Glomerular visceral epithelial cell (primary cell): ENCODE measurements around the gene RP2.

Source experiments
- DNase-seq: peaks from one replicate; pipeline ENCODE4 v3.0.0-alpha.2; 2016; ENCODE audit errors: extremely low spot score

The RP2 gene

GRCh38 chrX:46920235-46920634 is 83.4 kb downstream of the RP2 start:
- no peak for DNase-seq

- DNase-seq: no peak
Measured at GRCh38 chrX:46922611-46923010, 85.8 kb downstream of the RP2 start.

GRCh38 chrX:46927718-46928117 is 90.9 kb downstream of the RP2 start:
- DNase-seq: no peak

- DNase-seq: peak; percentile 5
Measured at GRCh38 chrX:46929439-46930261, 92.8 kb downstream of the RP2 start.
